CD4-positive, alpha-beta T cell (primary cell): ENCODE measurements around the gene KCNS1. TPM values are rescaled to one million over a fixed set of nuclear protein-coding genes. Genes with fewer than 3 reads are reported as not detected.

Source experiments
- ATAC-seq: fragments of 200-7000 bp; cut with Tn5 transposase; one replicate; pipeline ENCODE4 v1.10.0; 2022; ENCODE audit warnings: mild to moderate bottlenecking; ENCODE audit not compliant: poor library complexity
- CTCF ChIA-PET: fragments of 350-600 bp; sonication (Branson Sonifier 250); formaldehyde crosslinking; loops from one replicate; lab custom pipeline; 2021; ENCODE audit warnings: antibody characterized with exemption, inconsistent platforms; lab: Charles Lee
- POLR2A ChIA-PET: fragments of 350-600 bp; sonication (Branson Sonifier 250); formaldehyde crosslinking; loops from one replicate; lab custom pipeline; 2021; ENCODE audit warnings: antibody characterized with exemption, inconsistent platforms; lab: Charles Lee
- DNase-seq, 14 experiments: peaks; one replicate each; pipeline ENCODE4 v3.0.0-alpha.2; 2013 to 2020; ENCODE audit warnings: mixed read lengths in 2 of 14
- H3K27ac ChIP-seq, 2 donors: one replicate each; pipeline versions ENCODE4 v1.5.1 to v1.7.0; 2013; ENCODE audit warnings: low read length in 2 of 2, low read depth in 1 of 2, mild to moderate bottlenecking in 1 of 2
- H3K27me3 ChIP-seq, 2 experiments: 1 replicate in 1 of 2; 2 replicates in 1 of 2; pipeline versions ENCODE4 v1.6.1 to v1.7.0; 2013; ENCODE audit warnings: low read length in 2 of 2, control low read depth in 1 of 2, mild to moderate bottlenecking in 1 of 2, moderate library complexity in 1 of 2; ENCODE audit not compliant: insufficient read depth in 2 of 2, control insufficient read depth in 1 of 2
- H3K36me3 ChIP-seq: one replicate; pipeline ENCODE4 v1.6.1; 2013; ENCODE audit warnings: low read length, control low read depth; ENCODE audit not compliant: insufficient read depth
- H3K4me1 ChIP-seq: one replicate; pipeline ENCODE4 v1.6.1; 2013; ENCODE audit warnings: low read length, control low read depth; ENCODE audit not compliant: insufficient read depth
- H3K4me3 ChIP-seq: one replicate; pipeline ENCODE4 v1.5.1; 2013; ENCODE audit warnings: mild to moderate bottlenecking, low read length, moderate library complexity
- H3K9me3 ChIP-seq, 2 experiments: 1 replicate in 1 of 2; 2 replicates in 1 of 2; pipeline versions ENCODE4 v1.6.1 to v1.7.0; 2013; ENCODE audit warnings: low read length in 2 of 2, mild to moderate bottlenecking in 2 of 2, control low read depth in 1 of 2, moderate library complexity in 1 of 2; ENCODE audit not compliant: control insufficient read depth in 1 of 2, insufficient read depth in 1 of 2
- H3K27ac Mint-ChIP-seq: one replicate; pipeline ENCODE4 v1.8.0; 2020; ENCODE audit warnings: mixed read lengths
- H3K27me3 Mint-ChIP-seq: one replicate; pipeline ENCODE4 v1.8.0; 2021; ENCODE audit warnings: mixed read lengths
- H3K36me3 Mint-ChIP-seq: one replicate; pipeline ENCODE4 v1.8.0; 2021; ENCODE audit warnings: low read depth, mixed read lengths
- H3K4me1 Mint-ChIP-seq: one replicate; pipeline ENCODE4 v1.8.0; 2021; ENCODE audit warnings: low read depth, mixed read lengths
- H3K4me3 Mint-ChIP-seq: one replicate; pipeline ENCODE4 v1.8.0; 2020; ENCODE audit warnings: mild to moderate bottlenecking, mixed read lengths
- H3K9me3 Mint-ChIP-seq: one replicate; pipeline ENCODE4 v1.8.0; 2020; ENCODE audit warnings: mixed read lengths
- intact Hi-C, 2 experiments: fragments of 100-400 bp; cut with DNase I in 1 of 2; cut with micrococcal nuclease in 1 of 2; formaldehyde crosslinking; loops; one replicate each; pipeline versions ENCODE4 v1.15.1 to v1.9.0; 2023 to 2025; cut with DNase I, micrococcal nuclease
- total RNA-seq, 174 experiments: library from RNA in 2 of 174; stranded (reverse) in 2 of 174; gene quantifications; one replicate each; pipeline ENCODE4 v1.2.3 and lab custom pipeline; 2021 to 2026
- TF ChIP-seq, protein P1 (sequence below): fragments of 200-600 bp; IDR thresholded peaks from one replicate; pipeline ENCODE4 v1.8.0; 2022; ENCODE audit warnings: antibody characterized with exemption, mild to moderate bottlenecking

Gene KCNS1
- total RNA-seq, 2 experiments from 2014 or later: not detected

DNA sequence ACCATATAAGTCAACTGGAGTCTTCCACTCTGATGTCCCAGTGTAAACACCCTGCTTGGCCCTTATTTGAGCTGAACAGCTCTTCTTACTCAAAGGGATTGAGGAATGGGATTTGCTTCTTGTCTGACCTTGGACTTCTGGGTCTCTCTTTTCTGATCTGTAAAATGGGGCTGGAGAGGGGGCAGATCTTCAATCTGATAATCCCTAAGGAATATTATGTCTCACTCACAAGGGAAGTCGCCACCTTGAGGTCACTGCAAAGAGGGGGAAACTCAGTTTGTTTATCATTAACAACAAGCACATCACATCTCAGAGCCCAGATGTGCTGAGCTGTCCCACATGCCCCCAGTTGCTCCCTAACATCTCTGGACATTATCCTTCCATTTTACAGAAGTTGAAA is 15.1 kb downstream of the KCNS1 start:
- ChIA-PET CTCF (interaction anchor here (1.3 kb wide), 1 partner anchor 42 kb away, joined by 4 read pairs; no protein-coding TSS in a partner anchor), POLR2A (no interaction called here)
- Mint-ChIP-seq H3K4me1 (peaks cover 13% of the 10 kb centered on the region), H3K9me3 (peaks cover 4% of the 10 kb centered on the region), H3K27me3 (no peaks in the 10 kb centered on the region), H3K4me3 (no peak overlapping the region), H3K36me3 (peaks cover 85% of the 10 kb centered on the region), H3K27ac (peak overlapping the region; percentile 57)
- ATAC-seq: no peak
- TF ChIP-seq, protein P1, sequence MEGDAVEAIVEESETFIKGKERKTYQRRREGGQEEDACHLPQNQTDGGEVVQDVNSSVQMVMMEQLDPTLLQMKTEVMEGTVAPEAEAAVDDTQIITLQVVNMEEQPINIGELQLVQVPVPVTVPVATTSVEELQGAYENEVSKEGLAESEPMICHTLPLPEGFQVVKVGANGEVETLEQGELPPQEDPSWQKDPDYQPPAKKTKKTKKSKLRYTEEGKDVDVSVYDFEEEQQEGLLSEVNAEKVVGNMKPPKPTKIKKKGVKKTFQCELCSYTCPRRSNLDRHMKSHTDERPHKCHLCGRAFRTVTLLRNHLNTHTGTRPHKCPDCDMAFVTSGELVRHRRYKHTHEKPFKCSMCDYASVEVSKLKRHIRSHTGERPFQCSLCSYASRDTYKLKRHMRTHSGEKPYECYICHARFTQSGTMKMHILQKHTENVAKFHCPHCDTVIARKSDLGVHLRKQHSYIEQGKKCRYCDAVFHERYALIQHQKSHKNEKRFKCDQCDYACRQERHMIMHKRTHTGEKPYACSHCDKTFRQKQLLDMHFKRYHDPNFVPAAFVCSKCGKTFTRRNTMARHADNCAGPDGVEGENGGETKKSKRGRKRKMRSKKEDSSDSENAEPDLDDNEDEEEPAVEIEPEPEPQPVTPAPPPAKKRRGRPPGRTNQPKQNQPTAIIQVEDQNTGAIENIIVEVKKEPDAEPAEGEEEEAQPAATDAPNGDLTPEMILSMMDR: no peak
- Histone ChIP-seq H3K36me3 (peaks cover 41% of the 10 kb centered on the region), H3K27me3 (no peaks in the 10 kb centered on the region), H3K4me3 (no peak overlapping the region), H3K4me1 (no peaks in the 10 kb centered on the region), H3K27ac (no peak overlapping the region), H3K9me3 (peaks cover 4 to 9% of the 10 kb centered on the region in 2 experiments)
- DNase-seq: no peak
- intact Hi-C loops: no loop called here

DNA sequence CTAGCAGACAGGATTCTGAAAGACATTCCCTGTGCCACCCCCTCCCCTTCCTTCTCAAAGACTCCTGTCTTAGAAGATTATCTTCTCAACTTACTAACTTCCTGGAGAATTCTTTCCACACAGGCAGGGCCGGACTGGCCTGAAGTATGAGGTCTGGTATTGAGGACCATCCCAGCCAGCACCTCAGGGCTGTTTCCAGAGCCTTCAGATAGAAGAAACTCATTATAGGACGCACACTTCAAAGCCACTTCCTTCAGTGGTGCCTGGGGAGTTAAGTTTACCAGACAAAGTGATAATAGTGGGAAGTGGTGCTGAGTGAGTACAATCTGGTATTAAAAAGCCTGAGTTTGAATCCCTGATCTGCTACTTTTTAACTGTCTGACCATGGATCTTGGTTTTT is 15.6 kb downstream of the KCNS1 start:
- Mint-ChIP-seq H3K36me3 (peaks cover 91% of the 10 kb centered on the region), H3K27ac (peak overlapping the region; percentile 57), H3K4me1 (peaks cover 13% of the 10 kb centered on the region), H3K4me3 (no peak overlapping the region), H3K27me3 (no peaks in the 10 kb centered on the region), H3K9me3 (peaks cover 4% of the 10 kb centered on the region)
- ChIA-PET POLR2A (no interaction called here), CTCF (no interaction called here)
- intact Hi-C loops: no loop called here
- peaks cover 45% of the 10 kb centered on the region for H3K36me3 ChIP-seq
- no peak overlapping the region for H3K27ac ChIP-seq
- no peak for DNase-seq
- H3K4me3 ChIP-seq: no peak overlapping the region
- ATAC-seq: no peak
- no peaks in the 10 kb centered on the region for H3K4me1 ChIP-seq
- H3K9me3 ChIP-seq: peaks cover 6 to 9% of the 10 kb centered on the region in 2 experiments
- TF ChIP-seq, protein P1: no peak
- H3K27me3 ChIP-seq: no peaks in the 10 kb centered on the region

DNA sequence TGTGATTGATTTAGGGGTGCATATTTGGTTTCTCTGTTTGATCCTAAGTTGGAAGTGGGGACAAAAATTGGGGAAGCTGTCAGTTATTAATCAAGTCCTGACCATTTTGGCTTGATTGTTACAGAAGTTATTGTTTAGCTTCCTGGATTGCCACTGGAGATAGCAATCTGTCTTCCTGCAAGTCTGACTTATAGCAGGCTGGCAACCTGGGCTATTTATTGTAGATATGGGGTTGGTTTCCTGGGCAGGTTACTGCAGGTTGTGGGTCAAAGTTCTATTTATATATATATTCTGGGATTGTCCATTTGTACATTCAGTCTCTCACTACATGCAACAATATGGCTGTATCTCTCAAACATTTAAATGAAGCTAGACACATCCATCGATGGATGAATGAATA is 17.8 kb downstream of the KCNS1 start:
- ChIA-PET POLR2A (interaction anchor here (0.6 to 1.3 kb wide), 2 partner anchors 11 to 13 kb away, joined by 3 to 4 read pairs; no protein-coding TSS in a partner anchor), CTCF (interaction anchor here (1.5 to 1.9 kb wide), 2 partner anchors 13 to 39 kb away, joined by 7 to 9 read pairs; no protein-coding TSS in a partner anchor)
- H3K4me3 Mint-ChIP-seq: no peak overlapping the region
- Histone ChIP-seq H3K27me3 (no peaks in the 10 kb centered on the region), H3K36me3 (peaks cover 62% of the 10 kb centered on the region), H3K4me3 (no peak overlapping the region), H3K9me3 (peaks cover 9 to 10% of the 10 kb centered on the region in 2 experiments), H3K27ac (no peak overlapping the region), H3K4me1 (no peaks in the 10 kb centered on the region)
- H3K9me3 Mint-ChIP-seq: peaks cover 4% of the 10 kb centered on the region
- no peak for DNase-seq
- TF ChIP-seq, protein P1: no peak
- peaks cover 13% of the 10 kb centered on the region for H3K4me1 Mint-ChIP-seq
- H3K27me3 Mint-ChIP-seq: no peaks in the 10 kb centered on the region
- intact Hi-C loops: no loop called here
- peak overlapping the region; percentile 14 for H3K27ac Mint-ChIP-seq
- no peak for ATAC-seq
- H3K36me3 Mint-ChIP-seq: peaks cover 99% of the 10 kb centered on the region
